ENCODE results near the gene PDE4D. TPM values are rescaled to one million over a fixed set of nuclear protein-coding genes. Genes with fewer than 3 reads are reported as not detected.

PDE4D gene
- polyA plus RNA-seq, 1 donor (not counting 4 experiments of a cell fraction or from before 2014, with no cell fraction given) = 3.6 TPM

GRCh38 chr5:59777028-59777427 lies 116.5 kb downstream of the PDE4D start:
- Histone ChIP-seq H3K4me2 (ENCODE audit: control insufficient read depth, extremely low read depth, insufficient read depth, low read depth, low read length) (no peak overlapping the region), H3K9ac (ENCODE audit: control insufficient read depth, extremely low read depth, insufficient read depth, low read length) (no peak overlapping the region), H3K27ac (ENCODE audit: control insufficient read depth, insufficient read depth, low read length) (no peak overlapping the region), H2AFZ (ENCODE audit: control insufficient read depth, low read length) (no peak overlapping the region), H3K4me3 (ENCODE audit: control insufficient read depth in 2 of 3, extremely low read depth in 1 of 3, insufficient read depth in 2 of 3, low read depth in 1 of 3, low read length in 3 of 3) (no peak overlapping the region), H3K4me1 (ENCODE audit: control insufficient read depth, extremely low read depth, insufficient read depth, low read length) (peaks cover 20% of the 10 kb centered on the region), H4K20me1 (ENCODE audit: control insufficient read depth, extremely low read depth, insufficient read depth, low read length) (no peaks in the 10 kb centered on the region), H3K36me3 (ENCODE audit: control insufficient read depth in 2 of 2, extremely low read depth in 1 of 2, insufficient read depth in 2 of 2, low read length in 2 of 2) (no peaks in the 10 kb centered on the region), H3K27me3 (ENCODE audit: control insufficient read depth, extremely low read depth, insufficient read depth, low read length) (no peaks in the 10 kb centered on the region), H3K9me3 (ENCODE audit: control insufficient read depth, low read depth, low read length) (no peaks in the 10 kb centered on the region), H3K79me2 (ENCODE audit: control insufficient read depth, insufficient read depth, low read length) (no peaks in the 10 kb centered on the region), H3K9me1 (ENCODE audit: control insufficient read depth, extremely low read depth, insufficient read depth, low read length) (no peaks in the 10 kb centered on the region)
- TF ChIP-seq EZH2 (IDR thresholded peaks at IDR 0.05; ENCODE audit: low read length) (no peak), CTCF (optimal IDR thresholded peaks at IDR 0.05 in 1 of 3, IDR thresholded peaks at IDR 0.05 in 1 of 3, conservative IDR thresholded peaks at IDR 0.05 in 1 of 3; ENCODE audit: extremely low read depth in 1 of 3, insufficient read depth in 2 of 3, low read length in 3 of 3) (no peak)
- FAIRE-seq (peak; percentile 36), DNase-seq (ENCODE audit: low read depth, low spot score) (no peak)
- dilution Hi-C loops (cut with MboI; ENCODE audit: extremely low pct_ligation_motif_present, low sequenced_read_pairs) = no loop called here

GRCh38 chr5:59773294-59773693 lies 120.2 kb downstream of the PDE4D start:
- Histone ChIP-seq H3K79me2 (ENCODE audit: control insufficient read depth, insufficient read depth, low read length) (peaks cover 2% of the 10 kb centered on the region), H3K9me3 (ENCODE audit: control insufficient read depth, low read depth, low read length) (no peaks in the 10 kb centered on the region), H3K9ac (ENCODE audit: control insufficient read depth, extremely low read depth, insufficient read depth, low read length) (no peak overlapping the region), H4K20me1 (ENCODE audit: control insufficient read depth, extremely low read depth, insufficient read depth, low read length) (no peaks in the 10 kb centered on the region), H3K36me3 (ENCODE audit: control insufficient read depth in 2 of 2, extremely low read depth in 1 of 2, insufficient read depth in 2 of 2, low read length in 2 of 2) (no peaks in the 10 kb centered on the region), H3K27ac (ENCODE audit: control insufficient read depth, insufficient read depth, low read length) (peak overlapping the region; percentile 50), H2AFZ (ENCODE audit: control insufficient read depth, low read length) (no peak overlapping the region), H3K4me3 (ENCODE audit: control insufficient read depth in 2 of 3, extremely low read depth in 1 of 3, insufficient read depth in 2 of 3, low read depth in 1 of 3, low read length in 3 of 3) (no peak overlapping the region), H3K27me3 (ENCODE audit: control insufficient read depth, extremely low read depth, insufficient read depth, low read length) (no peaks in the 10 kb centered on the region), H3K4me1 (ENCODE audit: control insufficient read depth, extremely low read depth, insufficient read depth, low read length) (peaks cover 22% of the 10 kb centered on the region), H3K4me2 (ENCODE audit: control insufficient read depth, extremely low read depth, insufficient read depth, low read depth, low read length) (peak overlapping the region; percentile 71), H3K9me1 (ENCODE audit: control insufficient read depth, extremely low read depth, insufficient read depth, low read length) (no peaks in the 10 kb centered on the region)
- FAIRE-seq (peak; percentile 90), DNase-seq (ENCODE audit: low read depth, low spot score) (no peak)
- no peak for TF ChIP-seq EZH2 (IDR thresholded peaks at IDR 0.05; ENCODE audit: low read length)
- TF ChIP-seq CTCF (optimal IDR thresholded peaks at IDR 0.05 in 1 of 3, IDR thresholded peaks at IDR 0.05 in 1 of 3, conservative IDR thresholded peaks at IDR 0.05 in 1 of 3; ENCODE audit: extremely low read depth in 1 of 3, insufficient read depth in 2 of 3, low read length in 3 of 3) = no peak
- dilution Hi-C loops (cut with MboI; ENCODE audit: extremely low pct_ligation_motif_present, low sequenced_read_pairs) = no loop called here
